Heart left ventricle (tissue), 16 donors: Measurements from ENCODE around the gene BOC. TPM values are rescaled to one million over a fixed set of nuclear protein-coding genes. Genes with fewer than 3 reads are reported as not detected.

ENCODE experiments used
- ATAC-seq, 4 donors: fragments of 200-7000 bp; cut with Tn5 transposase; one replicate each; pipeline ENCODE4 v1.9.1; 2020 to 2022; ENCODE audit warnings: moderate library complexity in 4 of 4, mild to moderate bottlenecking in 3 of 4, moderate number of reproducible peaks in 1 of 4
- DNase-seq, 5 donors: peaks; one replicate each; pipeline ENCODE4 v3.0.0-alpha.2; 2020
- H3K27ac ChIP-seq, 12 donors: fragments of 200-600 bp; sonication (generic) in 4 of 12; one replicate each; pipeline versions ENCODE4 v1.5.0 to v1.8.0; 2016 to 2022; ENCODE audit warnings: mild to moderate bottlenecking in 2 of 12
- H3K27me3 ChIP-seq, 9 donors: fragments of 200-600 bp; sonication (generic) in 2 of 9; one replicate each; pipeline versions ENCODE4 v1.5.1 to v1.8.0; 2016 to 2022; ENCODE audit warnings: mild to moderate bottlenecking in 3 of 9
- H3K36me3 ChIP-seq, 9 donors: fragments of 200-600 bp; sonication (generic) in 2 of 9; one replicate each; pipeline versions ENCODE4 v1.5.0 to v1.8.0; 2018 to 2022; ENCODE audit warnings: mild to moderate bottlenecking in 2 of 9
- H3K4me1 ChIP-seq, 12 donors: fragments of 200-600 bp; sonication (generic) in 4 of 12; one replicate each; pipeline versions ENCODE4 v1.5.0 to v1.8.0; 2016 to 2022; ENCODE audit warnings: mild to moderate bottlenecking in 3 of 12
- H3K4me3 ChIP-seq, 12 donors: fragments of 200-600 bp; sonication (generic) in 4 of 12; one replicate each; pipeline versions ENCODE4 v1.5.0 to v1.8.0; 2017 to 2022; ENCODE audit warnings: mild to moderate bottlenecking in 9 of 12, moderate library complexity in 4 of 12
- H3K9me3 ChIP-seq, 12 donors: fragments of 200-600 bp; sonication (generic) in 4 of 12; one replicate each; pipeline versions ENCODE4 v1.5.0 to v1.8.0; 2016 to 2022; ENCODE audit warnings: mild to moderate bottlenecking in 1 of 12
- POLR2A ChIP-seq, 2 donors: fragments of 450-650 bp; IDR thresholded peaks; one replicate each; pipeline ENCODE4 v1.6.1; 2017; ENCODE audit warnings: antibody characterized with exemption in 2 of 2, mild to moderate bottlenecking in 2 of 2, moderate library complexity in 2 of 2
- WGBS, 4 donors: extraction: QIAGEN DNeasy Blood & Tissue Kit in 2 of 4; methylation state at CpG; one replicate each; pipeline versions ENCODE4 v1.1.5 to v1.1.7; 2013 to 2018; 5-methylcytosine and 5-hydroxymethylcytosine counted together
- intact Hi-C, 10 donors: fragments of 100-400 bp; cut with DNase I; formaldehyde crosslinking; loops; one replicate each; pipeline versions ENCODE4 v1.11.1 to v1.14.2; 2022
- polyA plus RNA-seq, 2 donors: library from polyadenylated mRNA; stranded (reverse); fragments of 200-250 nt; gene quantifications; one replicate each; pipeline ENCODE4 v1.2.3, GENCODE V29; 2013
- total RNA-seq, 9 donors: library from RNA; depleted of rRNA in 2 of 9; stranded (reverse); fragments of >200 nt in 2 of 9; fragmentation: NEBNext Ultra II Directional in 3 of 9; extraction: Animal tissue kit (Norgen Biotek cat#: 25700) in 3 of 9; gene quantifications; one replicate each; pipeline versions ENCODE4 v1.1.0 to v1.2.4, GENCODE V29; 2016 to 2023
- TF ChIP-seq, protein P1 (sequence below), 12 donors: fragments of 200-600 bp; sonication (generic) in 4 of 12; IDR thresholded peaks; one replicate each; pipeline versions ENCODE4 v1.5.0 to v1.8.0; 2018 to 2022; ENCODE audit warnings: antibody characterized with exemption in 12 of 12, mild to moderate bottlenecking in 5 of 12
- donor health status: ischemic (EF 13 %, LVEDD 7.1; RV severe dilation, severe dysfunction).
- donor health status: healthy with polysubstance abuse.
- donor health status: DM: no; HTN: yes; CAD: no.
- donor health status: DM: no; HTN: no; CAD: no.
- donor health status: ischemic (EF 25% LVEDD 6.9; RV normal size, moderate dysfunction).
- donor health status: ischemic (EF 25% LVEDD 5.7; RV mildly dilated, moderate dysfunction).
- donor health status: healthy.
- donor health status: DM: yes; HTN: yes; CAD: no.
- donor health status: ischemic (EF 35%, LVEDD 5.7; RV mildly dilated, moderate dysfunction).
- donor health status: nonischemic (EF 11% LVEDD 7.7; RV severe dilation, severe dysfunction).
- donor health status: DM: yes; HTN: yes; CAD: no.
- donor health status: PGD.
- donor health status: ischemic (EF 29% LVEDD 5.4; RV normal size, mild dysfunction).
- donor health status: nonischemic (EF 23%, LVEDD 6.1; RV moderate dilation, normal function).

The BOC gene
- total and polyA plus RNA-seq, 11 donors, result 1.9 to 12.2 (median 4.4) TPM

- no peak for TF ChIP-seq POLR2A (IDR thresholded peaks at IDR 0.05)
- TF ChIP-seq, protein P1, sequence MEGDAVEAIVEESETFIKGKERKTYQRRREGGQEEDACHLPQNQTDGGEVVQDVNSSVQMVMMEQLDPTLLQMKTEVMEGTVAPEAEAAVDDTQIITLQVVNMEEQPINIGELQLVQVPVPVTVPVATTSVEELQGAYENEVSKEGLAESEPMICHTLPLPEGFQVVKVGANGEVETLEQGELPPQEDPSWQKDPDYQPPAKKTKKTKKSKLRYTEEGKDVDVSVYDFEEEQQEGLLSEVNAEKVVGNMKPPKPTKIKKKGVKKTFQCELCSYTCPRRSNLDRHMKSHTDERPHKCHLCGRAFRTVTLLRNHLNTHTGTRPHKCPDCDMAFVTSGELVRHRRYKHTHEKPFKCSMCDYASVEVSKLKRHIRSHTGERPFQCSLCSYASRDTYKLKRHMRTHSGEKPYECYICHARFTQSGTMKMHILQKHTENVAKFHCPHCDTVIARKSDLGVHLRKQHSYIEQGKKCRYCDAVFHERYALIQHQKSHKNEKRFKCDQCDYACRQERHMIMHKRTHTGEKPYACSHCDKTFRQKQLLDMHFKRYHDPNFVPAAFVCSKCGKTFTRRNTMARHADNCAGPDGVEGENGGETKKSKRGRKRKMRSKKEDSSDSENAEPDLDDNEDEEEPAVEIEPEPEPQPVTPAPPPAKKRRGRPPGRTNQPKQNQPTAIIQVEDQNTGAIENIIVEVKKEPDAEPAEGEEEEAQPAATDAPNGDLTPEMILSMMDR (IDR thresholded peaks at IDR 0.05), result no peak
- 88 to 100% (median 95%) methylated on average over 3 of the region's 3 CpGs for WGBS, 4 donors
- Histone ChIP-seq H3K36me3 (peaks cover 0 to 26% (median 0%) of the 10 kb centered on the region in 9 donors), H3K4me1 (no peaks in the 10 kb centered on the region), H3K27me3 (no peaks in the 10 kb centered on the region), H3K4me3 (no peak overlapping the region), H3K9me3 (peaks cover 0 to 26% (median 9%) of the 10 kb centered on the region in 12 donors), H3K27ac (no peak overlapping the region)
- DNase-seq (no peak), ATAC-seq (no peak)
- intact Hi-C loops, result no loop called here
Observed at GRCh38 chr3:113312416-113312815, 101.1 kb downstream of the BOC start.

GRCh38 chr3:113314923-113315322 lies 103.6 kb downstream of the BOC start:
- H3K36me3 ChIP-seq, result peaks cover 0 to 23% (median 0%) of the 10 kb centered on the region in 9 donors
- peaks cover 0 to 26% (median 9%) of the 10 kb centered on the region in 12 donors for H3K9me3 ChIP-seq
- H3K27ac ChIP-seq, result no peak overlapping the region
- WGBS, 4 donors, result 95 to 99% (median 96%) methylated on average over 2 of the region's 2 CpGs
- ATAC-seq (no peak), DNase-seq (no peak)
- intact Hi-C loops, result no loop called here
- TF ChIP-seq, protein P1 (IDR thresholded peaks at IDR 0.05), result no peak
- TF ChIP-seq POLR2A (IDR thresholded peaks at IDR 0.05), result no peak
- no peaks in the 10 kb centered on the region for H3K27me3 ChIP-seq
- H3K4me1 ChIP-seq, result no peaks in the 10 kb centered on the region
- H3K4me3 ChIP-seq, result no peak overlapping the region

- Histone ChIP-seq H3K4me1 (peaks cover 0 to 2% (median 0%) of the 10 kb centered on the region in 12 donors), H3K27me3 (no peaks in the 10 kb centered on the region), H3K9me3 (peaks cover 0 to 6% (median 0%) of the 10 kb centered on the region in 12 donors), H3K4me3 (no peak overlapping the region), H3K36me3 (peaks cover 0 to 11% (median 0%) of the 10 kb centered on the region in 9 donors), H3K27ac (no peak overlapping the region)
- DNase-seq, result no peak
- intact Hi-C loops, result no loop called here
- WGBS, 4 donors, result 56 to 64% (median 58%) methylated on average over 2 of the region's 2 CpGs
- ATAC-seq, result no peak
- TF ChIP-seq POLR2A (IDR thresholded peaks at IDR 0.05), result no peak
- TF ChIP-seq, protein P1 (IDR thresholded peaks at IDR 0.05), result no peak
Observed at GRCh38 chr3:113329757-113330156, 118.4 kb downstream of the BOC start.

DNA sequence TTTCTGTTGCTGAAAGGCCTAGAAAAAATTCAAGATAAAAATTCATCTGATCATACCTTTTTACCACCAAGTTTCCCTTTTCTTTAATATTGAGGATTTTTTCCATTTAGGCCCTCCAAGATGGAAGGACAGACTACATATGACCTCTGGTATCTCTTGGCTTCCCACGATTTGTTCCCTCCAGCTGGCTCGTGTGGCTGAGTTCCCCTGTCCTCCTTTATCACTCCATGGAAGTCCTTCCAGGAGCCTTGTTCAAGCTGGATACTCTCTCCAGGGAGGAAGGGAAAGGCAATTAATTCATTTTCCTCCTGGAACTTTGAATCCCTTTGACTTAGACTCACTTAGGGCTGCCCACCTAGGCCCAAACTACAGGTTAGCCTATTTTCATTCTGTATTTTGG lies 119.4 kb downstream of the BOC start:
- H3K27me3 ChIP-seq, result no peaks in the 10 kb centered on the region
- DNase-seq, result no peak
- 49 to 71% (median 50%) methylated on average over 2 of the region's 2 CpGs for WGBS, 4 donors

More for the DNA sequence above, 119.4 kb downstream of the BOC start:
- Histone ChIP-seq H3K36me3 (peaks cover 0 to 11% (median 0%) of the 10 kb centered on the region in 9 donors), H3K27ac (no peak overlapping the region), H3K4me1 (peaks cover 0 to 2% (median 0%) of the 10 kb centered on the region in 12 donors), H3K9me3 (no peaks in the 10 kb centered on the region), H3K4me3 (no peak overlapping the region)
- no peak for TF ChIP-seq POLR2A (IDR thresholded peaks at IDR 0.05)
- TF ChIP-seq, protein P1 (IDR thresholded peaks at IDR 0.05), result no peak
- no peak for ATAC-seq
- intact Hi-C loops, result no loop called here
